GM12872 (cell line): ENCODE measurements around the gene MAGEA2B.
"Not testable (repeated sequence)": the region's sequence is repeated elsewhere in the genome, so short reads cannot be mapped to it uniquely, and the experiment has no call there.

Source experiments
- CTCF ChIP-seq: IDR thresholded peaks from 3 replicates; pipeline ENCODE4 v1.5.1; 2011; ENCODE audit warnings: low read depth, mild to moderate bottlenecking, low read length, moderate library complexity; ENCODE audit not compliant: insufficient read depth

MAGEA2B gene

DNA sequence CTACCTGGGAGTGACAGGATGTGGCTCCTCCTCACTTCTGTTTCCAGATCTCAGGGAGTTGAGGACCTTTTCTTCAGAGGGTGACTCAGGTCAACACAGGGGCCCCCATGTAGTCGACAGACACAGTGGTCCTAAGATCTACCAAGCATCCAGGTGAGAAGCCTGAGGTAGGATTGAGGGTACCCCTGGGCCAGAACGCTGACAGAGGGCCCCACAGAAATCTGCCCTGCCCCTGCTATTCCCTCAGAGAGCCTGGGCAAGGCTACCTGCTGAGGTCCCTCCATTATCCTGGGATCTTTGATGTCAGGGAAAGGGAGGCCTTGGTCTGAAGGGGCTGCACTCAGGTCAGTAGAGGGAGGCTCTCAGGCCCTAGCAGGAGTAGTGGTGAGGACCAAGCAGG lies 20.7 kb downstream of the MAGEA2B start:
- no peak for TF ChIP-seq CTCF

- no peak for TF ChIP-seq CTCF
These were observed 21.6 kb downstream of the MAGEA2B start for GRCh38 chrX:152735860-152736511.

- TF ChIP-seq CTCF = no peak
These were observed 24.1 kb downstream of the MAGEA2B start for GRCh38 chrX:152738560-152738959.

GRCh38 chrX:152753686-152754650 lies 39.5 kb downstream of the MAGEA2B start, which contains the start of gene MAGEA2:
Gene MAGEA2 (minus strand): TSS chrX:152753842. CDS start chrX:152751363, 2,479 bp downstream.
- TF ChIP-seq CTCF = not testable (repeated sequence)

DNA sequence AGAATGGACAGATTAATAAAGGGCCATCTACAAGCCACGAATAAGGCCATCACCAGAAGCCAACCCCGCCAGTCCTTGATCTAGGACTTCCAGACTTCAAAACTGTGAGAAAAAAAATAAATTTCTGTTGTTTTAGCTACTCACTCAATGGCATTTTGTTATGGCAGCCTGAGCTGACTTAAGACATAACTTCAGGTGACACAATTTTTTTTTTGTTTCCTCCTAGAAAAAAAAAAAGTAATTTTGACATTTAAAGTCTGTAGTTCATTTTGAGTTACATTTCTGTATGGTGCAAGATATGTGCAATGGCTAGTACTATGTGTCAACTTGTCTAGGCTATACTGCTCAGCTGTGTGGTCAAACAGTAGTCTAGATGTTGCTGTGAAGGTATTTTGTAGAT lies 44.5 kb downstream of the MAGEA2B start, which contains the start of gene CSAG3:
CSAG3 (plus strand) TSS at position 301 of the 400 bp plus-strand sequence.
- not testable (repeated sequence) for TF ChIP-seq CTCF
